ENCODE results near the gene UMAD1. TPM values are rescaled to one million over a fixed set of nuclear protein-coding genes. Genes with fewer than 3 reads are reported as not detected.

The UMAD1 gene
- total RNA-seq, 2 donors from 2014 or later, result 21.9 to 26.3 TPM

- H3K4me3 ChIP-seq, result no peak overlapping the region
- H3K36me3 ChIP-seq, result no peaks in the 10 kb centered on the region
- intact Hi-C loops (cut with DNase I), result no loop called here
Observed at GRCh38 chr7:7789551-7789988, 149.0 kb downstream of the UMAD1 start.

GRCh38 chr7:7790041-7790741 lies 149.6 kb downstream of the UMAD1 start:
- H3K9ac ChIP-seq (ENCODE audit: low read depth in 2 of 2, low read length in 2 of 2), result no peak overlapping the region
- no peaks in the 10 kb centered on the region for H3K4me1 ChIP-seq
- H3K36me3 ChIP-seq, result no peaks in the 10 kb centered on the region
- H3K4me3 ChIP-seq, result no peak overlapping the region
- intact Hi-C loops (cut with DNase I), result no loop called here
- no peak for DNase-seq
- TF ChIP-seq CTCF (IDR thresholded peaks at IDR 0.05), result no peak
- H3K27ac ChIP-seq, result no peak overlapping the region
- no peaks in the 10 kb centered on the region for H3K27me3 ChIP-seq
- no peaks in the 10 kb centered on the region for H3K9me3 ChIP-seq

More at GRCh38 chr7:7789551-7789988, 149.0 kb downstream of the UMAD1 start:
- H3K27me3 ChIP-seq, result no peaks in the 10 kb centered on the region
- H3K9me3 ChIP-seq, result no peaks in the 10 kb centered on the region
- DNase-seq, result no peak
- no peak overlapping the region for H3K9ac ChIP-seq (ENCODE audit: low read depth in 2 of 2, low read length in 2 of 2)
- H3K27ac ChIP-seq, result no peak overlapping the region
- no peaks in the 10 kb centered on the region for H3K4me1 ChIP-seq
- TF ChIP-seq CTCF (IDR thresholded peaks at IDR 0.05), result no peak

GRCh38 chr7:7791523-7791922 lies 151.0 kb downstream of the UMAD1 start:
- Histone ChIP-seq H3K27ac (no peak overlapping the region), H3K9me3 (no peaks in the 10 kb centered on the region), H3K9ac (ENCODE audit: low read depth in 2 of 2, low read length in 2 of 2) (no peak overlapping the region), H3K4me1 (no peaks in the 10 kb centered on the region), H3K27me3 (no peaks in the 10 kb centered on the region), H3K4me3 (no peak overlapping the region), H3K36me3 (no peaks in the 10 kb centered on the region)
- TF ChIP-seq CTCF (IDR thresholded peaks at IDR 0.05), result no peak
- no peak for DNase-seq
- intact Hi-C loops (cut with DNase I), result no loop called here

GRCh38 chr7:7792056-7792455 lies 151.5 kb downstream of the UMAD1 start:
- intact Hi-C loops (cut with DNase I), result no loop called here
- no peak for DNase-seq
- H3K27me3 ChIP-seq, result no peaks in the 10 kb centered on the region
- no peaks in the 10 kb centered on the region for H3K36me3 ChIP-seq
- TF ChIP-seq CTCF (IDR thresholded peaks at IDR 0.05), result no peak
- no peaks in the 10 kb centered on the region for H3K4me1 ChIP-seq
- no peaks in the 10 kb centered on the region for H3K9me3 ChIP-seq
- no peak overlapping the region for H3K27ac ChIP-seq
- no peak overlapping the region for H3K4me3 ChIP-seq
- H3K9ac ChIP-seq (ENCODE audit: low read depth in 2 of 2, low read length in 2 of 2), result no peak overlapping the region

- DNase-seq, result no peak
- TF ChIP-seq CTCF (IDR thresholded peaks at IDR 0.05), result no peak
- Histone ChIP-seq H3K27me3 (no peaks in the 10 kb centered on the region), H3K9ac (ENCODE audit: low read depth in 2 of 2, low read length in 2 of 2) (no peak overlapping the region), H3K4me3 (no peak overlapping the region), H3K36me3 (no peaks in the 10 kb centered on the region), H3K9me3 (no peaks in the 10 kb centered on the region), H3K4me1 (no peaks in the 10 kb centered on the region), H3K27ac (no peak overlapping the region)
- intact Hi-C loops (cut with DNase I), result no loop called here
Observed at GRCh38 chr7:7793249-7793648, 152.7 kb downstream of the UMAD1 start.
